IPS-18a (cell line): ENCODE measurements around the gene SLC11A1.
A peak's percentile ranks its signal among the peaks of the same experiment; 100 is the strongest.

ENCODE experiments used
- H3K27ac ChIP-seq: one replicate; pipeline ENCODE4 v1.5.1; 2013; ENCODE audit warnings: low read length
- H3K27me3 ChIP-seq: one replicate; pipeline ENCODE4 v1.6.1; 2013; ENCODE audit warnings: mild to moderate bottlenecking, low read length; ENCODE audit not compliant: control insufficient read depth, insufficient read depth
- H3K36me3 ChIP-seq: one replicate; pipeline ENCODE4 v1.6.1; 2013; ENCODE audit warnings: low read depth, low read length; ENCODE audit not compliant: control insufficient read depth
- H3K4me1 ChIP-seq: one replicate; pipeline ENCODE4 v1.6.1; 2013; ENCODE audit warnings: low read depth, low read length; ENCODE audit not compliant: control insufficient read depth
- H3K4me3 ChIP-seq: one replicate; pipeline ENCODE4 v1.5.1; 2013; ENCODE audit warnings: low read length
- H3K9ac ChIP-seq: one replicate; pipeline ENCODE4 v1.6.1; 2013; ENCODE audit warnings: mild to moderate bottlenecking, low read length, moderate library complexity
- H3K9me3 ChIP-seq: one replicate; pipeline ENCODE4 v1.6.1; 2013; ENCODE audit warnings: low read depth, low read length; ENCODE audit not compliant: control insufficient read depth

SLC11A1 gene

DNA sequence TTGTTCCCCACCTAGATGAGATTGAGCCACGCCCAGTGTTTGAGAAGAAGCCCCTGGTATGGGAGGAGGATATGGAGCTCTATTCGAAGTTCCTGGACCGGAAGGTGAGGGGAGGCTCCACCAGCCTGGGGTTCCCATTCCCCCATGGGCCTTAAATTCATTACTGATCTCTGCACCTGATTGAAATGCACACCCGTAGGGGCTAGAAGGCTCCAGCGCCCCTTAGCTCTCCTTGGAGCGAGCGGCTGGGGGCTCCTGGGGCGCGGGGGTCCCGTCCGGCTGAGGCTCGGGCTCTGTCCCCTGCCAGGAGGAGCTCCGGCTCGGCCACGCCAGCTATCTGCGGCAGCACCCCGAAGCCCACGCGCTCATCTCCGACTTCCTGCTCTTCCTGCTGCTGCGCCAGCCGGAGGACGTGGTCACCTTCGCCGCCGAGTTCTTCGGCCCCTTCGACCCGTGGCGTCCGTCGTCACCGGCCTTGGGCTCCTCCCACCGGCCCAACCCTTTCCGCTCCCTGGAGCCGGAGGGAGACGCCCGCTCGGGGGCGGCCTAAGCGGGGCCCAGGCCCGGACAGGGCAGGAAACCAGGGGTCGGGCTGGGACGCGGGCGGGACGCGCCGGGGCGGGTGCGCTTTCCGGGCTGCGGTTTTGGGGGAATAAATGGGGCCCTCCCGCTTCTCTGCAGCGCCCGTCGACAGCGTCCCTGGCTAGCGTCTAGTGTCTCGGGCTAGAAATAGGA is 14.5 kb upstream of the SLC11A1 start:
- Histone ChIP-seq H3K27me3 (no peaks in the 10 kb centered on the region), H3K36me3 (no peaks in the 10 kb centered on the region), H3K4me3 (peak overlapping the region; percentile 72), H3K9ac (peak overlapping the region; percentile 68), H3K27ac (no peak overlapping the region), H3K4me1 (peaks cover 3% of the 10 kb centered on the region), H3K9me3 (no peaks in the 10 kb centered on the region)

DNA sequence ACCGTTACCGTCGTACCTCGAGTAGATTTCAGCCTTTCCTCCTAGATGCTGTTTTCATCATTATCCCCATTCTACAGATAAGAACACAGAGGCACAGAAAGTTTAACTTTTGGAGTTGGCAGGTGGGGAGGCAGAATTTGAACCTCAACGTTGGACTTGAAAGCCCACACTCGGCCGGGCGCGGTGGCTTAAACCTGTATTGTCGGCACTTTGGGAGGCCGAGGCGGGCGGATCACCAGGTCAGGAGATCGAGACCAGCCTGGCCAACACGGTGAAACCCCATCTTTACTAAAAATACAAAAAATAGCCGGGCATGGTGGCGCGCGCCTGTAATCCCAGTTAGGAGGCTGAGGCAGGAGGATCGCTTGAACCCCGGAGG is 13.9 kb upstream of the SLC11A1 start:
- no peak overlapping the region for H3K27ac ChIP-seq
- no peaks in the 10 kb centered on the region for H3K27me3 ChIP-seq
- peak overlapping the region; percentile 68 for H3K9ac ChIP-seq
- peaks cover 3% of the 10 kb centered on the region for H3K4me1 ChIP-seq
- peak overlapping the region; percentile 72 for H3K4me3 ChIP-seq
- H3K9me3 ChIP-seq = no peaks in the 10 kb centered on the region
- H3K36me3 ChIP-seq = no peaks in the 10 kb centered on the region

DNA sequence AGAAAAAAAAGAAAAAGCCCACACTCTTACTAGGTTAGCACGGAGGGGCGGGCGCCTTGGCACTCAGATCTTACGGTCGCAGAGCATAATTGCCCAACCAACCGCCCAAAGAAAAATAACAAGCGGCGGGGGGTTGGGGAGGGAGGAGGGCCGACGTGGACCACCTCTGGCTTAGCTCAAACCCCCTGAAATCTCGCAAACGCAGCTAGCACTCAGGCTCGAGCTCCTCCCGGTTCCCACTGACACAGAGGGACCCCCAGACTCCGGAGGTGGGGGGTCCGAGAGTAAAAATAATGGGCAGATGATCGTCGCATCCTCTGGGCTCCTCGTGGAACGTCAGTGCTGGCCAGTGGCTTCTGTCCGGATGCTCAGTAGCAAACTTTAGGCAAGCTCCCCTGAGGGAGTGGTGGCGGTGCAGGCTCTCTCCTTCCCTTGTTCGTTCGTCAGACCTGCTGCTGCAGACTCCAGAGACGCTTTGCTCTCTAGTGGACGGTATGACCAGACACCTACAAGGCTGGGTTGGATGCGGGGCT is 13.4 kb upstream of the SLC11A1 start:
- H3K27me3 ChIP-seq = no peaks in the 10 kb centered on the region
- H3K9ac ChIP-seq = no peak overlapping the region
- no peak overlapping the region for H3K27ac ChIP-seq
- no peak overlapping the region for H3K4me3 ChIP-seq
- H3K36me3 ChIP-seq = no peaks in the 10 kb centered on the region
- H3K9me3 ChIP-seq = no peaks in the 10 kb centered on the region
- peaks cover 3% of the 10 kb centered on the region for H3K4me1 ChIP-seq

DNA sequence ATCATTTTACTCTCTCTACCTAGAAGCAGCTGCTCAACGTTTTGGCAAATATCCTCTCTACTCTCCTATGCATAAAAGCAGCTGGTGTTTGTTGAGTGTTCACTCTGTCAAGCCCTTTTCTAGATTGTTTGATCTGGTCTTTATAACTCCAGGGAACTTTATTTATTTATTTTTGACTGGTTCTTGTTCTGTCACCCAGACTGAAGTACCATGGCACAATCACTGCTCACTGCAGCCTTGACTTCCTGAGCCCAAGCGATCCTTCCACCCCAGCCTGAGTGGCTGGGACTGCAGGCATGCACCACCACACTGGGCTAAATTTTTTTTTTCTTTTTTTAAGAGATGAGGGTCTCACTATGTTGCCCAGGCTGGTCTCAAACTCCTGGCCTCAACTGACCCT is 12.7 kb upstream of the SLC11A1 start:
- Histone ChIP-seq H3K9ac (no peak overlapping the region), H3K27ac (no peak overlapping the region), H3K36me3 (no peaks in the 10 kb centered on the region), H3K4me1 (peaks cover 3% of the 10 kb centered on the region), H3K27me3 (no peaks in the 10 kb centered on the region), H3K9me3 (no peaks in the 10 kb centered on the region), H3K4me3 (no peak overlapping the region)

DNA sequence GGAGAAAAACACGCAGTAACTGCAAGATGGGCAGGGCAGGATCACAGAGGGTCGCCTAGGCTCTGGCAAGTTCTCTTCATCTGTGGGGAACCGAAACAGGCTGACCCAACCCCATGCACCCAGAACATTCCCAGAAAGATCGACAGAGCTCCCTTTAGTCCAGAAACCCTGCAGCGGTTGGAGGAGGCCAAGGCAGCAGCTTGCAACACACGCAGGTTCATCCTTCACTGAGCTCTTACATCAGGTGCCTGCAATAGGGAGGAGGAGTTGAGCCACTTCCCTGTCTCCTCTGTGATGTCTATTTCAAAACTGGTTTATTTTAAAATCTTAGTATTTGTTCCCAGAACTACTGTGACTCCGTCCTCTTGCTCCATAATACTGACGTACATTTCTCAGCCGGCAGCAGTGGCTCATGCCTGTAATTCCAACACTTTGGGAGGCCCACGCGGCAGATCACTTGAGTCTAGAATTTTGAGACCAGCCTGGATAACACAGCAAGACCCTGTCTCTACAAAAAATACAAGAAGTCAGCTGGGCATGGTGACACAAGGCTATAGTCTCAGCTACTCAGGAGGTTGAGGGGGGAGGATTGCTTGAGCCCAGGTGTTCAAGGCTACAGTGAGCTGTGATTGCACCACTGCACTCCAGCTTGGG is 11.5 kb upstream of the SLC11A1 start:
- H3K9me3 ChIP-seq = no peaks in the 10 kb centered on the region
- H3K27ac ChIP-seq = no peak overlapping the region
- no peak overlapping the region for H3K4me3 ChIP-seq
- H3K9ac ChIP-seq = no peak overlapping the region
- H3K4me1 ChIP-seq = peaks cover 3% of the 10 kb centered on the region
- H3K36me3 ChIP-seq = no peaks in the 10 kb centered on the region
- no peaks in the 10 kb centered on the region for H3K27me3 ChIP-seq

DNA sequence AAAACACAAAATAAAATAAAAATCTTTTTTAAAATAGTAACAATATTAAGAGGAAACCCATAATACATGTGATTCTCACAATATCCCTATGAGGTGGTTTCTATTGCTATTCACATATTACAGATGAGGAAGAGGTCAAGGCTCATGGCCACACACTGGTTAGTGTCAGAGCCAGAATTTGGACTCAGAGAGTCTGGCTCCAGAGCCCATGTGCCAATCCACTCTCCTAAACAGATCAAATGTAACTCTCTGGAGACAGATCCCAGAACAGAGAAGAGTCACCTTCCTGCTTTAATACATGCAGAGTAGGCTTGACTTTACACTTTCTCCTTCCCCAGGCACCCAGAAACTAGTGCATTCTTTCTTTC is 10.1 kb upstream of the SLC11A1 start:
- no peak overlapping the region for H3K4me3 ChIP-seq
- H3K36me3 ChIP-seq = no peaks in the 10 kb centered on the region
- H3K27me3 ChIP-seq = no peaks in the 10 kb centered on the region
- H3K27ac ChIP-seq = no peak overlapping the region
- H3K9ac ChIP-seq = no peak overlapping the region
- peaks cover 3% of the 10 kb centered on the region for H3K4me1 ChIP-seq
- no peaks in the 10 kb centered on the region for H3K9me3 ChIP-seq

DNA sequence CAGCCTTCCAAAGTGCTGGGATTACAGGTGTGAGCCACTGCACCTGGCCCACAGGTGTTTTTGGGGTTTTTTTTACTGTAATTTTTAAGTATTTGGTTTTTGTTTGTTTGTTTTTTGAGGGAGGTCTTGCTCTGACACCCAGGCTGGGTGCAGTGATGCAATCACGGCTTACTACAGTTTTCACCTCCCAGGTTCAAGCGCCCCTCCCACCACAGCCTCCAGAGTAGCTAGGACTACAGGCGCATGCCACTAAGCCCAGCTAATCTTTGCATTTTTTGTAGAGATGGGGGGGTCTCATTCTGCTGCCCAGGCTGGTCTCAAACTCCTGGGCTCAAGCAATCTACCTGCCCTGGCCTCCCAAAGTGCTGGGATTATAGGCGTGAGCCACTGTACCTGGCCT is 7.3 kb upstream of the SLC11A1 start:
- Histone ChIP-seq H3K4me1 (no peaks in the 10 kb centered on the region), H3K27ac (no peak overlapping the region), H3K9ac (no peak overlapping the region), H3K36me3 (no peaks in the 10 kb centered on the region), H3K27me3 (no peaks in the 10 kb centered on the region), H3K9me3 (no peaks in the 10 kb centered on the region), H3K4me3 (no peak overlapping the region)

DNA sequence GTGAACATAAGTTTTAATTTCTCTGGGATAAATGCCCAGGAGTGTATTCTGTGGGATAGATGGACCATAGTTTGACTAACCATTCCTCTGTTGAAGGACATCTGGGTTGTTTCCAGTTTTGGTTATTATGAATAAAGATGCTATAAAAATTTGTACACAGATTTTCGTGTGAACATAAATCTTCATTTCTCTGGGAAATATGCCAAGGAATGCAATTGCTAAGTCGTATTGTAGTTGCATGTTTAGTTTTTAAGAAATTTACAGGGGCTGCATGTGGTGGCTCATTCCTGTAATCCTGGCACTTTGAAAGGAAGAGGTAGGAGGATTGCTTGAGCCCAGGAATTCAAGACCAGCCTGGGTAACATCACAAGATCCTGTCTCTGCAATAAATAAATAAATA is 6.9 kb upstream of the SLC11A1 start:
- Histone ChIP-seq H3K27me3 (no peaks in the 10 kb centered on the region), H3K4me3 (no peak overlapping the region), H3K27ac (no peak overlapping the region), H3K9ac (no peak overlapping the region), H3K36me3 (no peaks in the 10 kb centered on the region), H3K4me1 (no peaks in the 10 kb centered on the region), H3K9me3 (no peaks in the 10 kb centered on the region)

DNA sequence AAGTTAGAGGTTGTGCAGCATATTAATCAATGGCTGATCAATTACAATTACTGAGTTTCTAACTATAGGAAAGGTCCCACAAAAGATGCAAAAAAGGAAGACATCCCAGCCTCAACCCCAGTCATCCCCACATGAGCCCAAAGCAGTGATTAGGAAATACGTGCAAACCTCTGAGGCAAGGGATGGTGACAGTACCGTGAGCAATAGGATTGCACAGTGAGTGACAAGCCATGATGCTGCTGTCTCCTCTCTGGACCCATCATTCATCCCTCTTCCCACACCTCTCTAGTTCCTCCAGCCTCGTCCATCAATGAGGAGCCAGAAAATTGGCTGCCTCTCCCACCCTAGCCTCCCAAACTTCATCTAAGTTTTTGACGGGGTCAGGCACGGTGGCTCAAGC is 4.0 kb upstream of the SLC11A1 start:
- Histone ChIP-seq H3K4me1 (no peaks in the 10 kb centered on the region), H3K9ac (no peak overlapping the region), H3K9me3 (no peaks in the 10 kb centered on the region), H3K4me3 (no peak overlapping the region), H3K27me3 (no peaks in the 10 kb centered on the region), H3K27ac (no peak overlapping the region), H3K36me3 (no peaks in the 10 kb centered on the region)

DNA sequence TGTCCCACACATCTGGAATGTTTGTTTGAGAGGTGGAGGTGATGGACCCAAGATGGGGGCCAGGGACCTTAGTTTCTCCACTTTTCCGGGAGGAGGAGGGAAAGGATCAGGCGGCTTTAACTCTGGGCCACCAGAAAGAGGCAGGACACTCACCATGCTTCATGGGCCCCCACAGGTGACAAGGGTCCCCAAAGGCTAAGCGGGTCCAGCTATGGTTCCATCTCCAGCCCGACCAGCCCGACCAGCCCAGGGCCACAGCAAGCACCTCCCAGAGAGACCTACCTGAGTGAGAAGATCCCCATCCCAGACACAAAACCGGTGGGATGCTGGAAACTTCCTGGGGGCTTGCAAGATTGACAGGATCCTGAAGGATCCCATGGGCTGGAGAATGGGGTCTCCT is 712 bp downstream of the SLC11A1 start:
- H3K36me3 ChIP-seq = no peaks in the 10 kb centered on the region
- peaks cover 11% of the 10 kb centered on the region for H3K27me3 ChIP-seq
- H3K9ac ChIP-seq = no peak overlapping the region
- no peak overlapping the region for H3K27ac ChIP-seq
- no peaks in the 10 kb centered on the region for H3K9me3 ChIP-seq
- H3K4me3 ChIP-seq = no peak overlapping the region
- no peaks in the 10 kb centered on the region for H3K4me1 ChIP-seq

DNA sequence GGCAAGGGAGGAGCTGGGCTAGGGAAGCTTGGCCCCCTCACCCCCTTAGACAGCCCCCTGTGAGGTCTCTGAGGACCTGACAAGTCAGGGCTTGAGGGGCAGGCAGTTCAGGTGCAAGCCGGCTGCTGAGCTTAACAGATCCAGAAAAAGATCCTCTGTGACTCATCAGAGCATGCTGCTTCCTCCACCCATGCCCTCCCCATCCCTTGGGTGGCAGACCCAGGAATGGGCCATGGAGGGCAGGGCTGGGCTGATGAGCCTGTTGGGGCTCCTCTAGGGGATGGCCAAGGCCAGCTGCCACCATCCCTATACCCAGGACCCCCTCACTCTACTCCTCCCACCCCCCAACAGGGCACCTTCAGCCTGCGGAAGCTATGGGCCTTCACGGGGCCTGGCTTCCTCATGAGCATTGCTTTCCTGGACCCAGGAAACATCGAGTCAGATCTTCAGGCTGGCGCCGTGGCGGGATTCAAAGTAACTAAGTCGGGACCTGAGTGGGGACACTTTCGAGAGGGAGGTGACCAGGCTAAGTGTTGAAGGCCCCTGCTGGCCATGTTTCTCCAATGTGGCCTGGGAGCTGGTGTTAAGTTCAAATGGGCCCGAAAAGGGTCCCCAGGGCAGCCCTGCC is 1.9 kb downstream of the SLC11A1 start:
- H3K9ac ChIP-seq = no peak overlapping the region
- no peaks in the 10 kb centered on the region for H3K36me3 ChIP-seq

More for the DNA sequence above, 1.9 kb downstream of the SLC11A1 start:
- H3K27me3 ChIP-seq = peaks cover 11% of the 10 kb centered on the region
- H3K4me3 ChIP-seq = no peak overlapping the region
- H3K4me1 ChIP-seq = no peaks in the 10 kb centered on the region
- H3K9me3 ChIP-seq = no peaks in the 10 kb centered on the region
- no peak overlapping the region for H3K27ac ChIP-seq
